Fibroblast of lung (primary cell): ENCODE data around the gene EFHB. TPM values are rescaled to one million over a fixed set of nuclear protein-coding genes. Genes with fewer than 3 reads are reported as not detected.
"Not testable (repeated sequence)": the region's sequence is repeated elsewhere in the genome, so short reads cannot be mapped to it uniquely, and the experiment has no call there.

Experiments
- DNase-seq, 2 donors: peaks; one replicate each; pipeline versions ENCODE4 v3.0.0 to v3.0.0-alpha.2; 2010; ENCODE audit warnings: low read depth in 2 of 2
- H2AFZ ChIP-seq: 2 replicates; pipeline ENCODE4 v1.5.1; 2012; ENCODE audit warnings: low read length, control low read depth, inconsistent platforms
- H3K27ac ChIP-seq: 2 replicates; pipeline ENCODE4 v1.5.1; 2011; ENCODE audit warnings: low read length, control low read depth; ENCODE audit not compliant: insufficient read depth
- H3K27me3 ChIP-seq: 2 replicates; pipeline ENCODE4 v1.5.1; 2011; ENCODE audit warnings: mild to moderate bottlenecking, low read length; ENCODE audit not compliant: control insufficient read depth, insufficient read depth
- H3K36me3 ChIP-seq: 2 replicates; pipeline ENCODE4 v1.5.1; 2011; ENCODE audit warnings: low read length; ENCODE audit not compliant: control insufficient read depth, insufficient read depth
- H3K4me1 ChIP-seq: 2 replicates; pipeline ENCODE4 v1.5.1; 2011; ENCODE audit warnings: low read length; ENCODE audit not compliant: control insufficient read depth, insufficient read depth; ENCODE audit errors: extremely low read depth
- H3K4me2 ChIP-seq: 2 replicates; pipeline ENCODE4 v1.5.1; 2011; ENCODE audit warnings: low read length, control low read depth; ENCODE audit not compliant: insufficient read depth; ENCODE audit errors: extremely low read depth
- H3K4me3 ChIP-seq, 4 experiments: fragments of 200-600 bp in 1 of 4; sonication (generic) in 1 of 4; replicated peaks in 1 of 4; 2 replicates each; pipeline ENCODE4 v1.5.1; 2011 to 2016; ENCODE audit warnings: low read length in 4 of 4, low read depth in 3 of 4, mild to moderate bottlenecking in 3 of 4, control low read depth in 2 of 4, inconsistent platforms in 1 of 4, mixed read lengths in 1 of 4; ENCODE audit not compliant: insufficient read depth in 1 of 4; ENCODE audit errors: control extremely low read depth in 1 of 4
- H3K79me2 ChIP-seq: 2 replicates; pipeline ENCODE4 v1.5.1; 2012; ENCODE audit warnings: mild to moderate bottlenecking, low read length, inconsistent platforms; ENCODE audit not compliant: control insufficient read depth, insufficient read depth
- H3K9ac ChIP-seq: 2 replicates; pipeline ENCODE4 v1.5.1; 2011; ENCODE audit warnings: mild to moderate bottlenecking, low read length, control low read depth; ENCODE audit not compliant: insufficient read depth
- H3K9me3 ChIP-seq: 2 replicates; pipeline ENCODE4 v1.5.1; 2012; ENCODE audit warnings: low read depth, low read length; ENCODE audit not compliant: control insufficient read depth, insufficient read depth
- H4K20me1 ChIP-seq: 2 replicates; pipeline ENCODE4 v1.5.1; 2011; ENCODE audit warnings: low read length; ENCODE audit not compliant: control insufficient read depth, insufficient read depth; ENCODE audit errors: extremely low read depth
- CTCF ChIP-seq, 2 donors: IDR thresholded peaks in 1 of 2; conservative IDR thresholded peaks in 1 of 2; 1 replicate in 1 of 2; 2 replicates in 1 of 2; pipeline ENCODE4 v1.5.1; 2011 to 2012; ENCODE audit warnings: low read length in 2 of 2, control low read depth in 1 of 2, inconsistent platforms in 1 of 2, low read depth in 1 of 2, mild to moderate bottlenecking in 1 of 2
- EZH2 ChIP-seq: IDR thresholded peaks from 2 replicates; pipeline ENCODE4 v1.5.1; 2012; ENCODE audit warnings: low read length, control low read depth, mild to moderate bottlenecking; ENCODE audit errors: missing control alignments
- polyA plus RNA-seq, 2 donors: library from polyadenylated mRNA; depleted of rRNA in 1 of 2; stranded (reverse) in 1 of 2; unstranded in 1 of 2; fragments of >200 nt; gene quantifications; 2 replicates each; pipeline ENCODE4 v1.2.1, GENCODE V29; 2011 to 2012; ENCODE audit warnings: missing spikeins in 1 of 2
- total RNA-seq: library from RNA; depleted of rRNA; stranded (reverse); fragments of >200 nt; gene quantifications from 2 replicates; pipeline ENCODE4 v1.2.1, GENCODE V29; 2014

The EFHB gene
- total and polyA plus RNA-seq, 2 donors (not counting 1 experiment from before 2014, with no cell fraction given): 0.43 to 0.83 TPM

- Histone ChIP-seq H2AFZ (no peak overlapping the region), H3K4me3 (no peak overlapping the region), H3K36me3 (no peaks in the 10 kb centered on the region), H3K4me2 (no peak overlapping the region), H3K27me3 (no peaks in the 10 kb centered on the region), H3K9ac (no peak overlapping the region), H3K9me3 (no peaks in the 10 kb centered on the region), H3K4me1 (no peaks in the 10 kb centered on the region), H4K20me1 (no peaks in the 10 kb centered on the region), H3K27ac (no peak overlapping the region), H3K79me2 (no peaks in the 10 kb centered on the region)
- no peak for TF ChIP-seq EZH2
- TF ChIP-seq CTCF (conservative IDR thresholded peaks at IDR 0.05 in 1 of 2, IDR thresholded peaks at IDR 0.05 in 1 of 2; ENCODE audit: low read depth in 1 of 2, low read length in 2 of 2): no peak
- no peak for DNase-seq
Observed at GRCh38 chr3:19877656-19878055, 56.4 kb downstream of the EFHB start.

GRCh38 chr3:19866751-19867347, 67.2 kb downstream of the EFHB start:
- TF ChIP-seq CTCF (conservative IDR thresholded peaks at IDR 0.05 in 1 of 2, IDR thresholded peaks at IDR 0.05 in 1 of 2; ENCODE audit: low read depth in 1 of 2, low read length in 2 of 2) (peak; percentile 79 to 80), EZH2 (no peak)
- Histone ChIP-seq H3K9ac (no peak overlapping the region), H4K20me1 (no peaks in the 10 kb centered on the region), H3K36me3 (no peaks in the 10 kb centered on the region), H3K4me2 (no peak overlapping the region), H3K79me2 (no peaks in the 10 kb centered on the region), H3K4me1 (no peaks in the 10 kb centered on the region), H3K27me3 (no peaks in the 10 kb centered on the region), H3K4me3 (no peak overlapping the region), H2AFZ (no peak overlapping the region), H3K27ac (no peak overlapping the region), H3K9me3 (no peaks in the 10 kb centered on the region)
- peak; percentile 44 to 72 for DNase-seq

DNA sequence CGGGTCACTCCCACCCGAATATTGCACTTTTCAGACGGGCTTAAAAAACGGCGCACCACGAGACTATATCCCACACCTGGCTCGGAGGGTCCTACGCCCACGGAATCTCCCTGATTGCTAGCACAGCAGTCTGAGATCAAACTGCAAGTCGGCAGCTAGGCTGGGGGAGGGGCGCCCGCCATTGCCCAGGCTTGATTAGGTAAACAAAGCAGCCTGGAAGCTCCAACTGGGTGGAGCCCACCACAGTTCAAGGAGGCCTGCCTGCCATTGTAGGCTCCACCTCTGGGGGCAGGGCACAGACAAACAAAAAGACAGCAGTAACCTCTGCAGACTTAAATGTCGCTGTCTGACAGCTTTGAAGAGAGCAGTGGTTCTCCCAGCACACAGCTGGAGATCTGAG, 78.7 kb downstream of the EFHB start:
- H3K27me3 ChIP-seq, H4K20me1 ChIP-seq, H2AFZ ChIP-seq, H3K4me3 ChIP-seq, H3K4me2 ChIP-seq, DNase-seq, H3K36me3 ChIP-seq, H3K79me2 ChIP-seq, H3K9ac ChIP-seq, H3K9me3 ChIP-seq, H3K27ac ChIP-seq, H3K4me1 ChIP-seq: not testable (repeated sequence)

- DNase-seq, H3K79me2 ChIP-seq, H4K20me1 ChIP-seq, H3K36me3 ChIP-seq, H3K9ac ChIP-seq, H3K27ac ChIP-seq, H3K9me3 ChIP-seq, H3K4me3 ChIP-seq, H3K4me1 ChIP-seq, H2AFZ ChIP-seq, H3K27me3 ChIP-seq, H3K4me2 ChIP-seq: not testable (repeated sequence)
Observed at GRCh38 chr3:19846609-19847008, 87.4 kb downstream of the EFHB start.

Other genes starting within 250 kb of the EFHB start
- 41.9 and 50.9 TPM in 2 replicates for gene RAB5A, start 12.9 kb upstream of the EFHB start, total RNA-seq
- 64.5 and 86.1 TPM in 2 replicates for gene RAB5A, start 12.9 kb upstream of the EFHB start, polyA plus RNA-seq
- gene PP2D1, start 78.0 kb upstream of the EFHB start, total RNA-seq: not detected in 2 replicates
- not detected in 2 replicates for gene PP2D1, start 78.0 kb upstream of the EFHB start, polyA plus RNA-seq
- 7.7 and 14.7 TPM in 2 replicates for gene KAT2B, start 106.2 kb upstream of the EFHB start, total RNA-seq
- gene KAT2B, start 106.2 kb upstream of the EFHB start, polyA plus RNA-seq: 9.1 and 11.2 TPM in 2 replicates